ENCODE results near the gene UGDH. TPM values are rescaled to one million over a fixed set of nuclear protein-coding genes. Genes with fewer than 3 reads are reported as not detected.

The UGDH gene
- total and polyA plus RNA-seq, 9 of the 15 experiments (the other 6 are each of a cell fraction or from before 2014, with no cell fraction given): 5.5 to 21.7 (median 16.2) TPM

DNA sequence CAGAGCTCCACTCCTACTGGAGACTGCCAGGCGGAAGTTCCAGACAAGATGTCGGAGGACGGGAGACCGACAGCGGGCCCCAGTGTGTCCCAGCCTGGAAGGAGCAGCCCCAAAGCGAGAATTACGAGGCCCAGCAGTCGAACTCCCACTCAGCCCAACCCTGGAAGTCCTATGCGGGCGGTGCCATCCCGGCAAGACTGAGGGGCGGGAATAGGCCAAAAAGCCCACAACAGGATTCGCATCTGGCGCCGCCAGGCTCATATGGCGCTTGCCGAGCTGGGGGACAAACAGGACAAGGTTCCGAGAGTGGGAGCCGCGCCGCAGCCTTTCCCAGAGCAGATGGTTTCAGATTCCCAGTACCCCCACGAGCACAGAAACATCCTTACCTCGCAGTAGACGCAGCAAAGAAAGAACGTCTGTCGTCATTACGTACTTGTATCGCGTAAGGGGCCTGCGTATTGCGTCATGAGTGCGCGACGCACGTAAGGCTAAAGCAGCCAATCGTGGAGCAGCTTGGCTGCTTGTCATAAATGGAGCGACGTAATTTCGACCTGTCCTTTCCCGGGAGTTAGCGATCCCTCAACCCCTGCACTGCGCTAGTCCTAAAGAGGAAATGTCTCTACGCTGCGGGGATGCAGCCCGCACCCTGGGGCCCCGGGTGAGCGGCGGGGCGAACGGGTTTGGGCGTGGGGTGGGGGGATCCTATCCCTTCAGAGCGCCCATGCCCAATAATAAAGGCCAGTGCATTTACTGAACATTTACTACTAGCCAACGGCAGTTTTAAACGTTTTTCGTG lies 68.5 kb downstream of the UGDH start, which contains the start of the genes LIAS and RPL9 (continued):
- TF ChIP-seq HNRNPL (IDR thresholded peaks at IDR 0.05; ENCODE audit: low read depth, low read length) (0 out of 2 replicates have a peak, but pooled peaks have one; percentile 41), ZNF347 (CRISPR knock-in tag; IDR thresholded peaks at IDR 0.05; ENCODE audit: low read depth) (no peak), HDGF (IDR thresholded peaks at IDR 0.05) (no peak), SAFB (IDR thresholded peaks at IDR 0.05; ENCODE audit: borderline replicate concordance, low read depth, low read length) (no peak), CCNT2 (IDR thresholded peaks at IDR 0.05; ENCODE audit: borderline replicate concordance, extremely low read depth, insufficient read length, low read depth, low read length) (no peak), MTA3 (IDR thresholded peaks at IDR 0.05; ENCODE audit: borderline replicate concordance) (peak; percentile 98), FOXM1 (IDR thresholded peaks at IDR 0.05; ENCODE audit: low read depth) (peak; percentile 10; the same call in 1 of the 2 replicates), FOXM1 (CRISPR knock-in tag; IDR thresholded peaks at IDR 0.05; ENCODE audit: low read depth) (no peak), NCOA2 (IDR thresholded peaks at IDR 0.05; ENCODE audit: partially characterized antibody in 2 of 2) (no peak), SMAD3 (CRISPR knock-in tag; conservative IDR thresholded peaks at IDR 0.05) (0 out of 2 replicates have a peak, but pooled peaks have one; percentile 19), ZNF76 (CRISPR knock-in tag; IDR thresholded peaks at IDR 0.05; ENCODE audit: borderline replicate concordance) (no peak), BDP1 (IDR thresholded peaks at IDR 0.05; ENCODE audit: insufficient read depth, insufficient read length) (no peak), SMARCB1 (IDR thresholded peaks at IDR 0.05; ENCODE audit: insufficient read length, low read depth) (no peak), HOXB6 (CRISPR knock-in tag; IDR thresholded peaks at IDR 0.05; ENCODE audit: borderline replicate concordance) (no peak), MECOM (CRISPR knock-in tag; IDR thresholded peaks at IDR 0.05) (no peak), TOE1 (IDR thresholded peaks at IDR 0.05; ENCODE audit: borderline replicate concordance) (0 out of 2 replicates have a peak, but pooled peaks have one; percentile 48), TOE1 (CRISPR knock-in tag; IDR thresholded peaks at IDR 0.05; ENCODE audit: borderline replicate concordance, low read depth) (no peak)
- TF ChIP-seq, protein P1, sequence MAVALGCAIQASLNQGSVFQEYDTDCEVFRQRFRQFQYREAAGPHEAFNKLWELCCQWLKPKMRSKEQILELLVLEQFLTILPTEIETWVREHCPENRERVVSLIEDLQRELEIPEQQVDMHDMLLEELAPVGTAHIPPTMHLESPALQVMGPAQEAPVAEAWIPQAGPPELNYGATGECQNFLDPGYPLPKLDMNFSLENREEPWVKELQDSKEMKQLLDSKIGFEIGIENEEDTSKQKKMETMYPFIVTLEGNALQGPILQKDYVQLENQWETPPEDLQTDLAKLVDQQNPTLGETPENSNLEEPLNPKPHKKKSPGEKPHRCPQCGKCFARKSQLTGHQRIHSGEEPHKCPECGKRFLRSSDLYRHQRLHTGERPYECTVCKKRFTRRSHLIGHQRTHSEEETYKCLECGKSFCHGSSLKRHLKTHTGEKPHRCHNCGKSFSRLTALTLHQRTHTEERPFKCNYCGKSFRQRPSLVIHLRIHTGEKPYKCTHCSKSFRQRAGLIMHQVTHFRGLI (CRISPR knock-in tag; IDR thresholded peaks at IDR 0.05): no peak
